ENCODE measurements around the gene NOC4L.

Gene NOC4L

DNA sequence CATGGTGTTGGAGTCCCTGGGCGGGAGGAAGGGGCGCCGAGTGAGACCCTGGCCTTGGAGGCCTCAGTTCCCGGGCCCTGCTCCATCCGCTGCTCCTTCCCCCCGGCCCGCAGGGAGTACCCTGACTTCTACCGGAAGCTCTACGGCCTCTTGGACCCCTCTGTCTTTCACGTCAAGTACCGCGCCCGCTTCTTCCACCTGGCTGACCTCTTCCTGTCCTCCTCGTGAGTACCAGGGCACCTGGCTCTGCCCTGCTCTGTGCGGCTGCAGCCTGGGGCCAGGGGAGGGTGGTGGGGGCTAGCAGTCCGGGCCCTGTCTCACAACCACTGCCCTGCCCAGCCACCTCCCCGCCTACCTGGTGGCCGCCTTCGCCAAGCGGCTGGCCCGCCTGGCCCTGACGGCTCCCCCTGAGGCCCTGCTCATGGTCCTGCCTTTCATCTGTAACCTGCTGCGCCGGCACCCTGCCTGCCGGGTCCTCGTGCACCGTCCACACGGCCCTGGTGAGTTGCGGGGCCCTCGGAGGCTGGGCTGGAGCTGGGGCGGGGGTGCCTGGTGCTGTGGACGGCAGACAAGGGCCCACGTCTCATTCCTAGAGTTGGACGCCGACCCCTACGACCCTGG, 7.0 kb downstream of the NOC4L start:
- peaks cover 8% of the 10 kb centered on the region; the same call in 1 of the 2 replicates for H3K79me2 ChIP-seq (ENCODE audit: insufficient read depth, low read length)
- H3K9ac ChIP-seq (ENCODE audit: low read length) = no peak overlapping the region
- no peaks in the 10 kb centered on the region for H3K9me2 ChIP-seq (replicated peaks; ENCODE audit: insufficient read depth, low read length)
- H4K20me1 ChIP-seq (ENCODE audit: low read depth, low read length) = no peaks in the 10 kb centered on the region
- no peak overlapping the region for H3K27ac ChIP-seq (ENCODE audit: low read depth, low read length)
- H3K4me3 ChIP-seq (ENCODE audit: insufficient read depth, low read length, poor library complexity, severe bottlenecking) = no peak overlapping the region
- H3K36me3 ChIP-seq (ENCODE audit: low read length) = 0 out of 2 replicates have a peak, but pooled peaks cover 4% of the 10 kb centered on the region
- no peak for TF ChIP-seq EZH2phosphoT487 (conservative IDR thresholded peaks at IDR 0.05; ENCODE audit: low read length)
- TF ChIP-seq, protein P1, sequence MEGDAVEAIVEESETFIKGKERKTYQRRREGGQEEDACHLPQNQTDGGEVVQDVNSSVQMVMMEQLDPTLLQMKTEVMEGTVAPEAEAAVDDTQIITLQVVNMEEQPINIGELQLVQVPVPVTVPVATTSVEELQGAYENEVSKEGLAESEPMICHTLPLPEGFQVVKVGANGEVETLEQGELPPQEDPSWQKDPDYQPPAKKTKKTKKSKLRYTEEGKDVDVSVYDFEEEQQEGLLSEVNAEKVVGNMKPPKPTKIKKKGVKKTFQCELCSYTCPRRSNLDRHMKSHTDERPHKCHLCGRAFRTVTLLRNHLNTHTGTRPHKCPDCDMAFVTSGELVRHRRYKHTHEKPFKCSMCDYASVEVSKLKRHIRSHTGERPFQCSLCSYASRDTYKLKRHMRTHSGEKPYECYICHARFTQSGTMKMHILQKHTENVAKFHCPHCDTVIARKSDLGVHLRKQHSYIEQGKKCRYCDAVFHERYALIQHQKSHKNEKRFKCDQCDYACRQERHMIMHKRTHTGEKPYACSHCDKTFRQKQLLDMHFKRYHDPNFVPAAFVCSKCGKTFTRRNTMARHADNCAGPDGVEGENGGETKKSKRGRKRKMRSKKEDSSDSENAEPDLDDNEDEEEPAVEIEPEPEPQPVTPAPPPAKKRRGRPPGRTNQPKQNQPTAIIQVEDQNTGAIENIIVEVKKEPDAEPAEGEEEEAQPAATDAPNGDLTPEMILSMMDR (IDR thresholded peaks at IDR 0.05; ENCODE audit: insufficient read depth, low read length, poor library complexity, severe bottlenecking) = no peak
- H3F3A ChIP-seq (ENCODE audit: insufficient read depth) = peaks cover 2% of the 10 kb centered on the region; the same call in 1 of the 2 replicates
- H2AFZ ChIP-seq (ENCODE audit: low read depth, low read length, severe bottlenecking) = no peak overlapping the region
- no peak overlapping the region for H3K4me2 ChIP-seq (ENCODE audit: low read depth, low read length, poor library complexity, severe bottlenecking)
- no peaks in the 10 kb centered on the region for H3K27me3 ChIP-seq (ENCODE audit: low read length)
- H3K9me3 ChIP-seq (ENCODE audit: insufficient read depth, low read length) = peaks cover 5% of the 10 kb centered on the region; the same call in 1 of the 2 replicates

DNA sequence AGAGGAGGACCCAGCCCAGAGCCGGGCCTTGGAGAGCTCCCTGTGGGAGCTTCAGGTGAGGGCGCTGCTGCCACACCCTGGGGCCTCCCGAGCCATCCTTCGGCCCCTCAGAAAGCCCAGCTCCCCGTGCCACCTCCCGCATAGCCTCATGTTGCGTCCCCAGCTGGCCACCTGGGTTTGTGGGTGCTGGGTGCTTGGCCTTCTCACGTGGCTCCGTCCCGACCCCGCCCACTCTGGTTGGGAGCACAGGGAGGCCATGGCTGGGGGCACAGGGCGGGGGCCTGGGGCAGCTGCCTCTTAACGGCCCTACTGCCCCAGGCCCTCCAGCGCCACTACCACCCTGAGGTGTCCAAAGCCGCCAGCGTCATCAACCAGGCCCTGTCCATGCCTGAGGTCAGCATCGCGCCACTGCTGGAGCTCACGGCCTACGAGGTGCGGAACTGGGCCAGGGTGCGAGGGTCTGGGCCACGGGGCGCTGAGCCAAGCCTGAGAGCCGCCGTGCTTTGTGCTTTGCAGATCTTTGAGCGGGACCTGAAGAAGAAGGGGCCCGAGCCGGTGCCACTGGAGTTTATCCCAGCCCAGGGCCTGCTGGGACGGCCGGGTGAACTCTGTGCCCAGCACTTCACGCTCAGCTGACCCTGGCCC, 7.6 kb downstream of the NOC4L start:
- Histone ChIP-seq H3K4me3 (ENCODE audit: insufficient read depth, low read length, poor library complexity, severe bottlenecking) (no peak overlapping the region), H3F3A (ENCODE audit: insufficient read depth) (peaks cover 9% of the 10 kb centered on the region), H3K9me2 (replicated peaks; ENCODE audit: insufficient read depth, low read length) (no peaks in the 10 kb centered on the region), H3K79me2 (ENCODE audit: insufficient read depth, low read length) (peaks cover 5% of the 10 kb centered on the region; the same call in 1 of the 2 replicates), H3K9me3 (ENCODE audit: insufficient read depth, low read length) (peaks cover 12% of the 10 kb centered on the region; the same call in 1 of the 2 replicates), H3K36me3 (ENCODE audit: low read length) (peaks cover 10% of the 10 kb centered on the region), H3K4me2 (ENCODE audit: low read depth, low read length, poor library complexity, severe bottlenecking) (no peak overlapping the region), H4K20me1 (ENCODE audit: low read depth, low read length) (no peaks in the 10 kb centered on the region), H2AFZ (ENCODE audit: low read depth, low read length, severe bottlenecking) (no peak overlapping the region), H3K27ac (ENCODE audit: low read depth, low read length) (no peak overlapping the region), H3K27me3 (ENCODE audit: low read length) (no peaks in the 10 kb centered on the region), H3K9ac (ENCODE audit: low read length) (no peak overlapping the region)
- TF ChIP-seq, protein P1 (IDR thresholded peaks at IDR 0.05; ENCODE audit: insufficient read depth, low read length, poor library complexity, severe bottlenecking) = no peak
- TF ChIP-seq EZH2phosphoT487 (conservative IDR thresholded peaks at IDR 0.05; ENCODE audit: low read length) = no peak

GRCh38 chr12:132152411-132152821, 8.2 kb downstream of the NOC4L start:
- H4K20me1 ChIP-seq (ENCODE audit: low read depth, low read length) = no peaks in the 10 kb centered on the region
- no peak overlapping the region for H3K27ac ChIP-seq (ENCODE audit: low read depth, low read length)
- H3K9me2 ChIP-seq (replicated peaks; ENCODE audit: insufficient read depth, low read length) = no peaks in the 10 kb centered on the region
- no peak overlapping the region for H3K4me2 ChIP-seq (ENCODE audit: low read depth, low read length, poor library complexity, severe bottlenecking)
- H3K9me3 ChIP-seq (ENCODE audit: insufficient read depth, low read length) = peaks cover 16% of the 10 kb centered on the region; the same call in 1 of the 2 replicates
- H3F3A ChIP-seq (ENCODE audit: insufficient read depth) = peaks cover 13% of the 10 kb centered on the region
- no peaks in the 10 kb centered on the region for H3K27me3 ChIP-seq (ENCODE audit: low read length)
- no peak overlapping the region for H3K9ac ChIP-seq (ENCODE audit: low read length)
- H2AFZ ChIP-seq (ENCODE audit: low read depth, low read length, severe bottlenecking) = no peak overlapping the region
- peaks cover 14% of the 10 kb centered on the region for H3K36me3 ChIP-seq (ENCODE audit: low read length)
- TF ChIP-seq, protein P1 (IDR thresholded peaks at IDR 0.05; ENCODE audit: insufficient read depth, low read length, poor library complexity, severe bottlenecking) = no peak
- no peak overlapping the region for H3K4me3 ChIP-seq (ENCODE audit: insufficient read depth, low read length, poor library complexity, severe bottlenecking)
- H3K79me2 ChIP-seq (ENCODE audit: insufficient read depth, low read length) = no peaks in the 10 kb centered on the region; the same call in 1 of the 2 replicates

Measured in SU-DHL-6 (cell line).